CD8-positive, alpha-beta memory T cell (primary cell): ENCODE data around the gene ZFPM1. TPM values are rescaled to one million over a fixed set of nuclear protein-coding genes. Genes with fewer than 3 reads are reported as not detected.

Source experiments
- CTCF ChIA-PET: fragments of 350-600 bp; sonication (Branson Sonifier 250); formaldehyde crosslinking; loops from one replicate; lab custom pipeline; 2021; ENCODE audit warnings: antibody characterized with exemption; lab: Charles Lee
- POLR2A ChIA-PET: fragments of 350-600 bp; sonication (Branson Sonifier 250); formaldehyde crosslinking; loops from one replicate; lab custom pipeline; 2021; ENCODE audit warnings: antibody characterized with exemption; lab: Charles Lee
- DNase-seq, 5 donors: peaks; one replicate each; pipeline versions ENCODE4 v3.0.0 to v3.0.0-alpha.2; 2020 to 2022; ENCODE audit warnings: mixed read lengths in 1 of 5
- H3K27ac ChIP-seq: one replicate; pipeline ENCODE4 v1.7.0; 2013; ENCODE audit warnings: low read depth, mild to moderate bottlenecking, low read length, moderate library complexity
- H3K27me3 ChIP-seq: 2 replicates; pipeline ENCODE4 v1.7.0; 2013; ENCODE audit warnings: low read length, mild to moderate bottlenecking; ENCODE audit not compliant: insufficient read depth, poor library complexity, severe bottlenecking
- H3K36me3 ChIP-seq: 2 replicates; pipeline ENCODE4 v1.7.0; 2013; ENCODE audit warnings: mild to moderate bottlenecking, low read length, moderate library complexity; ENCODE audit not compliant: insufficient read depth
- H3K4me1 ChIP-seq: 2 replicates; pipeline ENCODE4 v1.7.0; 2013; ENCODE audit warnings: mild to moderate bottlenecking, low read length, moderate library complexity; ENCODE audit not compliant: insufficient read depth
- H3K4me3 ChIP-seq: 2 replicates; pipeline ENCODE4 v1.7.0; 2013; ENCODE audit warnings: mild to moderate bottlenecking, low read length
- H3K9me3 ChIP-seq: 2 replicates; pipeline ENCODE4 v1.7.0; 2013; ENCODE audit warnings: mild to moderate bottlenecking, low read length
- H3K27ac Mint-ChIP-seq, 8 donors: one replicate each; pipeline ENCODE4 v1.8.0; 2020 to 2021; ENCODE audit warnings: mixed read lengths in 8 of 8, mild to moderate bottlenecking in 6 of 8, inconsistent platforms in 3 of 8, moderate library complexity in 3 of 8
- H3K27me3 Mint-ChIP-seq, 2 donors: one replicate each; pipeline ENCODE4 v1.8.0; 2020 to 2021; ENCODE audit warnings: mixed read lengths in 2 of 2, mild to moderate bottlenecking in 1 of 2, moderate library complexity in 1 of 2
- H3K36me3 Mint-ChIP-seq, 3 donors: one replicate each; pipeline ENCODE4 v1.8.0; 2020 to 2021; ENCODE audit warnings: mixed read lengths in 3 of 3, inconsistent platforms in 1 of 3, mild to moderate bottlenecking in 1 of 3
- H3K4me1 Mint-ChIP-seq, 3 donors: one replicate each; pipeline ENCODE4 v1.8.0; 2020 to 2021; ENCODE audit warnings: mixed read lengths in 3 of 3, inconsistent platforms in 1 of 3, mild to moderate bottlenecking in 1 of 3
- H3K4me3 Mint-ChIP-seq, 7 donors: one replicate each; pipeline ENCODE4 v1.8.0; 2020 to 2021; ENCODE audit warnings: mixed read lengths in 7 of 7, mild to moderate bottlenecking in 6 of 7, moderate library complexity in 4 of 7, inconsistent platforms in 2 of 7
- H3K9me3 Mint-ChIP-seq, 5 donors: one replicate each; pipeline ENCODE4 v1.8.0; 2020 to 2022; ENCODE audit warnings: mixed read lengths in 5 of 5, mild to moderate bottlenecking in 3 of 5, moderate library complexity in 2 of 5, inconsistent platforms in 1 of 5
- polyA plus RNA-seq: library from polyadenylated mRNA; unstranded; fragments of 300-500 nt; fragmentation: Illumina TruSeq; gene quantifications from one replicate; pipeline ENCODE4 v1.2.3, GENCODE V29; 2021
- total RNA-seq, 2 experiments: library from RNA; stranded (reverse); gene quantifications; one replicate each; pipeline ENCODE4 v1.2.3, GENCODE V29; 2021

Gene ZFPM1
- total and polyA plus RNA-seq, 3 experiments from 2014 or later = 0.71 to 16.7 (median 15.5) TPM

- CTCF ChIA-PET = interaction anchor here (1.0 to 2.0 kb wide), 2 partner anchors 14 to 18 kb away, joined by 3 to 6 read pairs; no protein-coding TSS in a partner anchor
- Histone ChIP-seq H3K9me3 (no peaks in the 10 kb centered on the region), H3K27ac (peak overlapping the region; percentile 47), H3K27me3 (no peaks in the 10 kb centered on the region), H3K4me1 (peaks cover 20% of the 10 kb centered on the region), H3K36me3 (no peaks in the 10 kb centered on the region), H3K4me3 (peak overlapping the region; percentile 61)
- DNase-seq = peak in 2 of 5 donors; percentile 27 to 57
- no peaks in the 10 kb centered on the region for H3K9me3 Mint-ChIP-seq
- peaks cover 0 to 9% (median 0%) of the 10 kb centered on the region in 3 donors for H3K36me3 Mint-ChIP-seq
- POLR2A ChIA-PET = interaction anchor here (1.5 kb wide), 1 partner anchor 168 kb away, joined by 5 read pairs; no protein-coding TSS in a partner anchor
- peaks cover 15 to 25% (median 18%) of the 10 kb centered on the region in 3 donors for H3K4me1 Mint-ChIP-seq
- H3K4me3 Mint-ChIP-seq = peak overlapping the region; percentile 32 to 89 (median 85)
- no peaks in the 10 kb centered on the region for H3K27me3 Mint-ChIP-seq
- H3K27ac Mint-ChIP-seq = peak overlapping the region; percentile 10 to 92 (median 81)
These were observed 1.2 kb upstream of the ZFPM1 start for GRCh38 chr16:88451586-88452481.

DNA sequence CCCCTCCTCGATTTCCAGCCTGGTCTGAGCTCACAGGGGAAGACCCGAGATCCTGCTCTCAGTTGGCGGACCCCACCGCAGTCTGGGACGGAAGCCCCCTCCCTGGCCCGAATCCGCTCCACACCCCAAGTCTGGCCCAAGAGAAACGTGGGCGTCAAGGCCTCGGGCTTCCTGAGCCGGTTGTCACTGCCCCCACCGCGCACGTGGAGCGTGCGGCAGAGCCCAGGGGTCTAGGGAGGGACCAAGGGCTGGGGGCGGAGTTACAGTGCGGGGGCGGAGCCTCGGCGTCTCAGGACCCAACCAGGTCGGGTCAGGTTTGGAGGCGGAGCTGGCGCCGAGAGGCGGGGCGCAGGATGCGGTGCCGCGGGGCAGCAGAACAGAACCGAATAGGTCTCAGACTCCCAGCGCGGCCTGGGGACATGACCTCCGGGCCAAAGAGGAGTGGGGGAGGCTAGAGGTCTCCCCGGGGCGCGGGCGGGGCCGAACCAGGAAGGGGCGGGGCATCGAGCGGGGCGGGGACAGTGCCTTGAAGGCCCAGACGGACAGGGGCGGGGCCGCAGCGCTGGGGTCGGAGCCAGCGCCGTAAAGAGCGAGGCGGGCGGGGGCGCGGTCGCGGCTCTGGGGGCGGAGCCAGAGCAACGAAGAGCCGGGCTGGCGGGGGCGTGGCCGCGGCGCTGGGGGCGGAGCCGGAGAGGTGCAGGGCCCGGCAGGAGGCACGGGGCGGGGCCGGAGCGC, 431 bp upstream of the ZFPM1 start:
- Histone ChIP-seq H3K27me3 (no peaks in the 10 kb centered on the region), H3K9me3 (no peaks in the 10 kb centered on the region), H3K36me3 (no peaks in the 10 kb centered on the region), H3K4me3 (peak overlapping the region; percentile 61), H3K4me1 (peaks cover 28% of the 10 kb centered on the region), H3K27ac (peak overlapping the region; percentile 47)
- peaks cover 0 to 9% (median 0%) of the 10 kb centered on the region in 3 donors for H3K36me3 Mint-ChIP-seq
- POLR2A ChIA-PET = interaction anchor here (1.5 kb wide), 1 partner anchor 167 kb away, joined by 5 read pairs; no protein-coding TSS in a partner anchor
- H3K27ac Mint-ChIP-seq = peak overlapping the region; percentile 46 to 92 (median 87)
- H3K4me3 Mint-ChIP-seq = peak overlapping the region; percentile 84 to 96 (median 87)
- no peaks in the 10 kb centered on the region for H3K27me3 Mint-ChIP-seq
- no peaks in the 10 kb centered on the region for H3K9me3 Mint-ChIP-seq
- DNase-seq = peak; percentile 97 to 100 (median 98)
- H3K4me1 Mint-ChIP-seq = peaks cover 22 to 33% (median 25%) of the 10 kb centered on the region in 3 donors
- CTCF ChIA-PET = interaction anchor here (1.0 to 2.0 kb wide), 2 partner anchors 15 to 17 kb away, joined by 3 to 6 read pairs; no protein-coding TSS in a partner anchor

DNA sequence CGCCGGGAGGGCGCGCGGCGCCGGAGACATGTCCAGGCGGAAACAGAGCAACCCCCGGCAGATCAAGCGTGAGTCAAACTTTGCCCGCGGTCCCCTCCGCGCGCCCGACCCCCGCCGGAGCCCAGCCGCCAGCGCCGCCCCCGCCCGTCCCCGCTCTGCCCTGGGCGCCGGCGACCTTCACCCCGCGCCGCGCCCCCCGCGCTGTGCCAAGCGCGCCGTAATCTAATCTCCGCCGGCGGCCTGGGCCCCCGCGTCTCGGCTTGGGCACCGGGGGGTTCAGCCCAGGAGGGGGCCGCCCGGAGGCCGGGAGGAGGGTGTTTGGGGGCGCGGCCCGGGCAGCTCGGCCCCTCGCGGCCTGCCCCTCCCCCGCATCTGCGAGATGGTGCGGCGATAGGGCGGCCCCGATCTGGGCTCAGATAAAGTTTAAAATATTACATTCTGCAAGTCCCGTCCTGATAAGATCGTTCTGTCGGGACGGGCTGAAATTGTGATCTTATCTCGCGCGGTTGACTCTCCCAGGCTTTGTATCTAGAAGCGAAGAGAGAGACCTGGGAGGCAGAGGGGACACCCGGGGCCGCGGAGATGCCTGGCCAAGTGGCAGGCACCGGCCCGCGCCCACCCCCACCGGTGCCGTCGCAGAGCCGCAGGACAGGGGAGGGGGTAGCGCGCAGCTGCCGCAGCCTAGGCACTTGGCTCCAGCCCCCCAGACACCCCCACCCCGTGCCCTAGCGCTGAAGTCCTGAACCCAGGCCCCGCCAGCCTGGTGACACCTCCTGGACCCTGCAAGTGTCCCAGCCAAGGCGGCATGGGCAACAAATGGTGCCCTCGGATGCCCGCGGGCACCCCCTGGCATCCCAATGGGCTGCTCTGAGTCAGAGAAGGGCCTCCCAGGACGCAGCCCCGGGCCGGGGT, 787 bp downstream of the ZFPM1 start:
- no peaks in the 10 kb centered on the region for H3K9me3 Mint-ChIP-seq
- H3K4me1 ChIP-seq = peaks cover 40% of the 10 kb centered on the region

DNA sequence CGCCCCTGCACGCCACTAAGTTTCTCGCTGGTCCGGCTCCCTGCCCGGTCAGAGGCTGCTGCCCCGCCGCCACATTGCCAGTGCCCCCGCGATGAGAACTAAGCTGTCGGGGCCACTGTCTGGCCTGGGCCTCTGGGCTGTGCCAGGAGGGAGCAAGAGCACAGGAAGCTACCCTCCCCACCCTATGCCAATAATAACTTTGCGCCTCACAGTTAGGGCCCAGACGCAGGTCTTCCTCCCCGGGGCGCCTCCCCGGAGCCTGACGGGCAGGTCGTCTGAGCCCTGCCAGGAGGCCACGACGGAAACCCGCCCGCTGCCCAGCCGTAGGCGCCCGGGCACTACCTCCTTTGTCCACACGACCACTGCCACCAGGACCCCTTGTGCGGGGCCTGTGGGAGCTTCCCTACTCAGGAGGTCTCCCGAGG, 1.5 kb downstream of the ZFPM1 start:
- Mint-ChIP-seq H3K27me3 (no peaks in the 10 kb centered on the region), H3K4me3 (peak overlapping the region; percentile 89 to 98 (median 94)), H3K9me3 (no peaks in the 10 kb centered on the region), H3K4me1 (peaks cover 30 to 44% (median 35%) of the 10 kb centered on the region in 3 donors), H3K36me3 (peaks cover 0 to 9% (median 0%) of the 10 kb centered on the region in 3 donors), H3K27ac (peak overlapping the region; percentile 88 to 98 (median 94))
- no peaks in the 10 kb centered on the region for H3K27me3 ChIP-seq
- CTCF ChIA-PET = interaction anchor here (1.1 to 2.4 kb wide), 6 partner anchors 10 to 333 kb away, joined by 3 to 7 read pairs (median 4); no protein-coding TSS in a partner anchor
- peak; percentile 21 to 69 (median 49) for DNase-seq
- peak overlapping the region; percentile 70 for H3K4me3 ChIP-seq
- peaks cover 45% of the 10 kb centered on the region for H3K4me1 ChIP-seq
- no peaks in the 10 kb centered on the region for H3K36me3 ChIP-seq
- POLR2A ChIA-PET = interaction anchor here (0.5 to 1.5 kb wide), 4 partner anchors 23 to 229 kb away, joined by 3 to 4 read pairs (median 4); partner anchors contain the start of gene ZC3H18
- peak overlapping the region; percentile 83 for H3K27ac ChIP-seq
- H3K9me3 ChIP-seq = no peaks in the 10 kb centered on the region

More for the DNA sequence above, 787 bp downstream of the ZFPM1 start:
- H3K4me3 Mint-ChIP-seq = peak overlapping the region; percentile 89 to 98 (median 94)
- peaks cover 25 to 39% (median 29%) of the 10 kb centered on the region in 3 donors for H3K4me1 Mint-ChIP-seq
- Histone ChIP-seq H3K27ac (peak overlapping the region; percentile 83), H3K36me3 (no peaks in the 10 kb centered on the region), H3K27me3 (no peaks in the 10 kb centered on the region), H3K9me3 (no peaks in the 10 kb centered on the region), H3K4me3 (peak overlapping the region; percentile 70)
- peaks cover 0 to 9% (median 0%) of the 10 kb centered on the region in 3 donors for H3K36me3 Mint-ChIP-seq
- ChIA-PET POLR2A (interaction anchor here (0.7 to 1.5 kb wide), 3 partner anchors 24 to 116 kb away, joined by 4 read pairs; partner anchors contain the start of gene ZC3H18), CTCF (interaction anchor here (1.1 to 2.4 kb wide), 5 partner anchors 10 to 333 kb away, joined by 3 to 7 read pairs (median 4); no protein-coding TSS in a partner anchor)
- H3K27ac Mint-ChIP-seq = peak overlapping the region; percentile 88 to 98 (median 94)
- H3K27me3 Mint-ChIP-seq = no peaks in the 10 kb centered on the region
- peak in 2 of 5 donors; percentile 52 to 61 for DNase-seq

DNA sequence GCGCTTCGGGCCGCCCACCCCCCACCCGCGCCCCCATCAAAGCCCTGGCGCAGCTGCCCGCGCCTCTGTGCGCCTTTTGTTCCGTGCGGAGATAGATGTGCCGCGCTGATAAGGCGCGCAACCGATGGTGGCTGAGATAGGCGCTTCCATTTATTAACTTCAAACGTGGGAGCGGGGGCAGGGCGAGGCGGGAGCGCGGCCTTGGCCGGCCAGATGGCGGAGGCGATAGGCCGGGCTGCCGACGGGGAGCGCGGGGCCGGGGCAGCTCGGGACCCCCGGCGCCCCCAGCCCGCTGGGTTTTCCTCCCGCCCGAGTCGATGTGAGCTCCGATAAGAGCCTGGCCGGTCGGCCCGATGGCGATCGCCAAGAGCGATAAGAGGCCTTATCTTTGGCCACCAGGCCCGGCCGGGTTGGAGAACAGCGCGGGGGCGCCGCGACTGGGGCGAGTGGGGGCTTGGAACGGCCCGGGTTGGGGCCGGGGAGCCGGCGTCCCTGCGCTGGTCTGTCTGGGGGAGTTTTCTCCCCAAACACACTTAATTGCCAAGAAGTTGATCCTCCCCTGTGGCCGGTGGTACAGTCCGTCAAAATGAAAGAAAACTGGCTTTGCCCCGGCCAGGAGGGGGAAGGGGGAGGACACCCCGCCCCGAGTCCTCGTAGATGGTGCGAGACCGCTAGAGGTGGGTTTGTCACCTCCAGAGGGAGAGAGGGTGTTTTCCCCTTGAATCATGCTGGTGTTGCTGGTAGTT, 2.7 kb downstream of the ZFPM1 start:
- no peaks in the 10 kb centered on the region for H3K27me3 Mint-ChIP-seq
- peak overlapping the region; percentile 79 for H3K27ac ChIP-seq
- DNase-seq = peak; percentile 50 to 88 (median 76)
- H3K9me3 ChIP-seq = no peaks in the 10 kb centered on the region
- peaks cover 35 to 54% (median 36%) of the 10 kb centered on the region in 3 donors for H3K4me1 Mint-ChIP-seq
- H3K4me3 Mint-ChIP-seq = peak overlapping the region; percentile 87 to 98 (median 92)
- peak overlapping the region; percentile 91 to 100 (median 98) for H3K27ac Mint-ChIP-seq
- ChIA-PET CTCF (interaction anchor here (1.2 to 2.4 kb wide), 3 partner anchors 49 to 107 kb away, joined by 4 to 7 read pairs (median 5); no protein-coding TSS in a partner anchor), POLR2A (interaction anchor here (0.8 to 1.5 kb wide), 3 partner anchors 24 to 114 kb away, joined by 4 to 5 read pairs (median 4); partner anchors contain the start of gene ZC3H18)
- H3K4me3 ChIP-seq = peak overlapping the region; percentile 65
- H3K36me3 ChIP-seq = no peaks in the 10 kb centered on the region
- H3K36me3 Mint-ChIP-seq = peaks cover 0 to 9% (median 0%) of the 10 kb centered on the region in 3 donors
- peaks cover 54% of the 10 kb centered on the region for H3K4me1 ChIP-seq
- H3K9me3 Mint-ChIP-seq = no peaks in the 10 kb centered on the region
- H3K27me3 ChIP-seq = no peaks in the 10 kb centered on the region
